SK-N-MC (cell line): Measurements from ENCODE around the gene EEIG1.

Experiments used
- EZH2 ChIP-seq: fragments of 200-600 bp; sonication (generic); IDR thresholded peaks from one replicate; pipeline ENCODE4 v1.6.1; 2017; ENCODE audit warnings: antibody characterized with exemption
- POLR2AphosphoS5 ChIP-seq: IDR thresholded peaks from 2 replicates; pipeline ENCODE4 v1.6.1; 2012; ENCODE audit warnings: mild to moderate bottlenecking, low read depth, low read length, borderline replicate concordance

GRCh38 chr9:127970401-127971313 is 10.1 kb downstream of the EEIG1 start:
- TF ChIP-seq EZH2 (no peak), POLR2AphosphoS5 (no peak)
